NCI-H345 (cell line): Measurements from ENCODE around the gene SLC25A23.
"Not testable (repeated sequence)": the region's sequence is repeated elsewhere in the genome, so short reads cannot be mapped to it uniquely, and the experiment has no call there.

ENCODE experiments used
- DNase-seq: peaks from one replicate; lab custom pipeline; 2025; lab: John Stamatoyannopoulos, UW

Gene SLC25A23

GRCh38 chr19:6457958-6458694, 1.5 kb downstream of the SLC25A23 start:
- DNase-seq, result no peak

- no peak for DNase-seq
Measured at GRCh38 chr19:6455924-6456323, 3.7 kb downstream of the SLC25A23 start.

- DNase-seq, result no peak
Measured at GRCh38 chr19:6453951-6454565, 5.5 kb downstream of the SLC25A23 start.

DNA sequence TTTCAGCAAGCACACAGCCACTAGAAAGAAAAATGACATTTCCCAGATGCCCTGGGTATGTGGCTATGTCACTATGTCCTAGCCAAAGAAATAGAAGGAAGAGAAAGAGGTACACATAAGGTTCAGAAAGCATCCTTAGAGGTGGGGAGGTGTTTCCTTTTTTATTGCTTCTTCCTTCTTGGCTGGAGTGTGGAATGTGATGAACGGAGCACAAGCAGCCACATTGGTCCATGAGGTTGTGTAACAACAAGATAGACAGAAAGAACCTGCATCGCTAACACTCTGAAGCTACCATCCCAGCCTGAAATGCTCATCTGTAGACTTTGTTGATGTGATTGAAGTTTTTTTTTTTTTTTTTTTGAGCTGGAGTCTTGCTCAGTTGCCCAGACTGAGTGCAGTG, 6.7 kb downstream of the SLC25A23 start:
- DNase-seq, result no peak

DNA sequence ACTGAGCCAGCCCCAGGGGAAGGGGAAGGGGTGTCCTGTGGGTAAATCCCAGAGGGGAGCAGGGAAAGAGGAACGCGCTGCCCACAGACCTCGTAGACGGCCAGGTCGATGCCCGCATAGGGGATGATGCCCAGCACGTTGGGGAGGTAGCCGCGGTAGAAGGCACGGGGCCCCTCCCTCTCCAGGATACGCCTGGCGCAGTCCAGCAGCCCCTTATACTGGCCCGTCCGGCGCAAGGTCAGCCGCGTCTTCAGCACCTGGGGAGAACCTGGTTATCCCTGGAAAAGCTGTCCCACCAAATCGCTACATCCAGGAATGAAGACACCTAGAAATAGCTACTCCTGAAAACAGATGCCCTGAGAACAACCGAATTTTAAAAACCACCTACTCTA, 7.4 kb downstream of the SLC25A23 start:
- DNase-seq, result no peak

- DNase-seq, result no peak
Measured at GRCh38 chr19:6451583-6452222, 7.9 kb downstream of the SLC25A23 start.

- no peak for DNase-seq
Measured at GRCh38 chr19:6450166-6450565, 9.4 kb downstream of the SLC25A23 start.

DNA sequence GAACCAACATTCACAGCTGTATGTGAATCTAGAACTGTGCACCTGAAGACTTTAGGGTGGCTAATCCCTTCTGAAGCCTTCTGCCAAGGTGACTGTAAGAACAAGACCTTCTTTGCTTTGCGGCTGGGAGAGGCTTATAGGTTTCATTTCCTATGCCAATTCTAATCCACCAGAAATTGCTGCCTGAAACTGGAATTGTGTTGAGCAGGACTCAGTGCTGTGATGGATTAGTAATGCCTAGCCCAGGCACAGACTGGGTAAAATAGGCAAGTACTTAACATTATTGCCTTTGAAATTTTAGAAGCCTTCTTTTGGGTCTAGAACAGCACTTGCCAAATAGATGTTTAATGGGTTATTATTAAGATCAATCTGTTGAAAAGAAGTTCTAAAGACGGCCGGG, 11.5 kb downstream of the SLC25A23 start:
- DNase-seq, result no peak

GRCh38 chr19:6446452-6446851, 13.1 kb downstream of the SLC25A23 start:
- no peak for DNase-seq

- DNase-seq, result no peak
Measured at GRCh38 chr19:6443986-6444385, 15.6 kb downstream of the SLC25A23 start.

DNA sequence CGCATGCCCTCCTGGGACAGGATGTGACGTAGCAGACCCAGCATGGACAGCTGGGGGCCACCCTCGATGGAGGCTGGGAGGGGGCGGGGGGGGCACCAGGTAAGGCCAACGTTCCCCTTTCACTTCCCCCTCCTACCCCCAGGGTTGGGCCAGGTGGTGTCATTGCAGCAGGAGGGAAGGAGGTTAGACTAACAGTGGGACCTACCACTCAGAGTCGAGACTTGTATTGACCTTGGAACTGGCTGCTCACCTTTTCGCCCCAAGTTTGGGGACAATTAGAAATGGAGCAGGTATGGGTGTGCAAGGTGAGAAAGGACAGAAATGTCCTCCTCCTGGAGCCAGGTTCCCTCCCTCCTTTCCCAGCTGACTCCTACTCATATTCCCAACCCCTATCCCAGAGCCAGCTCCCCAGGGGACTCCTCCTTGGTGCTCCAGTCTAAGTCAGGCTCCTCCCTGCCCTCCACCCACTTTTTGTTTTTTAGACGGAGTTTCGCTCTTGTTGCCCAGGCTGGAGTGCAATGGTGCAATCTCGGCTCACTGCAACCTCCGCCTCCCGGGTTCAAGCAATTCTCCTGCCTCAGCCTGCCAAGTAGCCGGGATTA, 17.4 kb downstream of the SLC25A23 start:
- no peak for DNase-seq

DNA sequence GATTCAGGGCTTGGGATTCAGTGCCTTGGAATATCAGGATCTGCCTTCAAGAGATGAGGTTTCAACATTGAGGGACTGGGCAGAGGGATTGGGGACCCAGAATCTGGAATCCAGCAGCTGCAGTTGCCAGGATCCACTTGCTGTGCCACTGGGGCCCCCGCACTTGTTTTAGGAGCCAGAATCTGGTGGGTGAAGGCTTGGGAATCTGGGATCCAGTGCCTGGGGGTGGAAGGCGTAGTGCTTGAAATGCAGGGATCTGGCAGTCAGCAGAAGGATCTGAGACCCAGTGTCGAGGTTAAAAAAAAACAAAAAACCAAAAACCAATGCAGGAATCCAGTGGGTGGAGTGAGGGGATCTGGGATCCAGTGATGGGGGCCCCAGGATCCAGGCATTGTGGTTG, 18.7 kb downstream of the SLC25A23 start:
- DNase-seq, result no peak

DNA sequence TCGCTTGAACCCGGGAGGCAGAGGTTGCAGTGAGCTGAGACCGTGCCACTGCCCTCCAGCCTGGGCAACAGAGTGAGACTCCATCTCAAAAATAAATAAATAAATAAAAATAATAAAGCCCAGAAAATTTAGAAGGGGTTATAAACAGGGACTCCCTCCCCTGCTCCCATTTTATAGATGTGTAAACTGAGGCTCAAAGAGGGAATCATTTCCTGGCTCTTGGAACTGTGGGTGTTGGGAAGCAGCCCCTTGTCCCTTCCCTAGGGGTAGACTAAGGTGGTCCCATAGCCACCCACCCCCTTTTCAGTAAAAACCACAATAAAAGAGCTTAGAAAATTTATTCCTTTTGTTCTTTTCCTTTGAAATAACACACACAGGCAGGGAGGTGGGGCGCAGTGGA, 19.8 kb downstream of the SLC25A23 start:
- no peak for DNase-seq

DNA sequence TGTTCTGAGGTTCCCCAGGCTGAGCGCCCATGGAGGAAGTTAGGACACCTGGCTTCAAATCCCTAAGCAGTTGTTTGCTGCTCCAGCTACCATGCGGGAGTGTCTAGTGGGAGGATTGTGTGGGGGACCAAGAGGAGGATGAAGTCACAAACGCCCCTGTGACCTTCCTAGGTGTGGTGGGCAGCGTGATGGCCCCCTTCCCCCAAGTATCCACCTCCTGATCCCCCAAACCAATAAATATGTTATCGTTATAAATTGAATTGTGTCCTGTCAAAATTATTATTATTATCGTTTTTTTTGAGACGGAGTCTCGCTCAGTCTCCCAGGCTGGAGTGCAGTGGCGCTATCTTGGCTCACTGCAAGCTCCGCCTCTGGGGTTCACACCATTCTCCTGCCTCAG, 25.9 kb downstream of the SLC25A23 start, which contains the start of gene SLC25A41:
Gene SLC25A41 (minus strand): TSS at position 101 of the 400 bp plus-strand sequence. CDS start 70 bp downstream, at position 31.
- no peak for DNase-seq

GRCh38 chr19:6433165-6433564, 26.4 kb downstream of the SLC25A23 start:
- no peak for DNase-seq

GRCh38 chr19:6431891-6432290, 27.7 kb downstream of the SLC25A23 start:
- DNase-seq, result no peak

- DNase-seq, result no peak
Measured at GRCh38 chr19:6429419-6430221, 30.0 kb downstream of the SLC25A23 start.

- DNase-seq, result not testable (repeated sequence)
Measured at GRCh38 chr19:6428692-6429418, 30.7 kb downstream of the SLC25A23 start.

DNA sequence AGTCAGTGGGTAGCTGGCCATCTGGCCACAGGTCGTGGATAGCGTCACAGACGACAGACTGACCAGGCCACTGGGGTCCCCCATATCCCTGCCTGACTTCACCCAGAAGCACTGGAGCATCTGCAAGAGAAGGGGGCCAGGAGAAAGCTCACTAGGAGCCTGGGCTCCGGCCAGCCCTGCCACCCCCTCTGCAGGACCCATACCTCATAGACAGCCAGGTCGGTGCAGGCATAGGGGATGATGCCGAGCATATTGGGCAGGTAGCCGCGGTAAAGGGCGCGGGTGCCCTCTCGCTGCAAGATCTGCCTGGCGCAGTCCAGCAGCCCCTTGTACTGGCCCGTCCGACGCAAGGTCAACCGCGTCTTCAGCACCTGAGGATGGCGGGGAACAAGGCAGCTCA, 32.5 kb downstream of the SLC25A23 start:
- DNase-seq, result no peak

DNA sequence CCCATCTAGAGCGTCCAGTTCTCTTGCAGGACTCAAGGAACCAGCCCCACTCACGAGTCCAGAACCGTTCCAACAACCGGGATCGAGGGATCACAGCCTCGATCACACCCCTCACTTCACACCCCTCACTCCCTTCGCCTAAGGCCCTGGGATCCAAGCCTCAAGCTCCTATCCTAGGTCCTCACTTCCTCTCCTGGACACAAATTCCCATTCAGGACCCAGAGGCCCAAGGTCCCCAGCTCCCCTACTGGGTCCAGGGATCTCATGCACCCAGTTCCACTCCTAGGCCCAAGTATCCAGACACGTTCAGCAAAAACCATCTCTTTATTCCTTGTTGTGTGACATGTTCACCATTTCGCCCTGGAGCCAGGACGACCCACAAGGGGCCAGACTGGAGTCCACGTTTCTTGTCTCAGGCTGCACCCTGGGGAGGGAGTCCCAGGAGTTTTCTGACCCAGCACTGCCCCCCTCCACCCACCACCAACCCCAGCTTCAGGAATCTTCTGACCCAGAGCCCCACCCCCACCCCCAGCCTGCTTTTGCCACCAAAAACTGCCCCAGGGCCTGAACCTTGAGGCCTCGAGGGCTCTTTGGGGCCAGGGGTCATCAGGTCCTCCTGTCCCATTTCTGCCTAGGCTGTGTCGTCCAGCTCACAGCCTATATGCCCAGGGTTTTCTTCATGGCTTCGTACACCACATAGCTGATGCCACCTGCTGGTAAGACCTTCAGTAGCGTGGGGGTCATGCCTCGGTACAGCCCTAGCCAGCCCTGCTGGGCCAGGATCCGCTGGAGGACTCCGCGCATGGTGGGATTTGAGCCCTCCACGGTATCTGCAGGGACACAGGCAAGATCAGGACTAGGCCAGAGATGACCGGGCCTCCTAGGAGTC, 33.6 kb downstream of the SLC25A23 start:
- no peak for DNase-seq
